RCC 7860 (cell line): ENCODE results near the gene RBM33.

ENCODE experiments used
- DNase-seq: peaks from one replicate; pipeline ENCODE4 v3.0.0-alpha.2; 2015; ENCODE audit warnings: low spot score
- FAIRE-seq: peaks from 2 replicates; lab custom pipeline; 2012; peaks lifted over from hg19 to GRCh38; lab: Jason Lieb, UNC

RBM33 gene

DNA sequence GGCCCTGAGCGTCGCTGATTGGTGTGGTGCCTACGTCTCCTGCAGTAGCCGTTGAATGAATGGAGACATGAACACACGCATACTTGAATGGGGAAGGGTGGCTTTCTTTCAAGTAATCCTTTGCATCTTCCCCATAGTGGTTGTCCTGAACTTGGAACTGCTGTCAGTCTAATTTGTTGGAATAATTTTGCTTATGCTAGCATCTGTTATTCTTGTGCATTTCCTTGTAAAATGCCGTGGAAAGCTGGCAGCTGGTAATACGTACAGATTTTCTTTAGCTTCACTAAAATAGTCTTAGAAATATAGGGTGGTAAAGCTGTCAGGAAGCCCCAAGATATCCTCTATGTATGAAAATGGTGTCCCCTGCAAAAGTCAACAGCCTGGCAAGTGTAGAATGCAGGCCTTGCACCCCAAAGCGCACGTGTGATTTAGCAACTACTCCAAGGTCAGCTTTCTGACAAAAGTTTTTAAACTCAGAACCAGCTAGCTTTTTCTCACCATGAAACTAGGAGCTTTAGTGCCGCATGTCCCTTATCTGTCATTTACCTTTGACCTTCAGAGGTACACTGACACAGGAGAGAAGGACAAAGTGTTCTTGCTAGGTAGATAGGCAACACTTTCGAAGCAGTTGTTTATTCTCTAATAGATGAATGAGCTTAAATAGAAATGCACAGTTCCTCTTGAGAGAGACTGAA, 70.8 kb downstream of the RBM33 start:
- DNase-seq (no peak), FAIRE-seq (no peak)

DNA sequence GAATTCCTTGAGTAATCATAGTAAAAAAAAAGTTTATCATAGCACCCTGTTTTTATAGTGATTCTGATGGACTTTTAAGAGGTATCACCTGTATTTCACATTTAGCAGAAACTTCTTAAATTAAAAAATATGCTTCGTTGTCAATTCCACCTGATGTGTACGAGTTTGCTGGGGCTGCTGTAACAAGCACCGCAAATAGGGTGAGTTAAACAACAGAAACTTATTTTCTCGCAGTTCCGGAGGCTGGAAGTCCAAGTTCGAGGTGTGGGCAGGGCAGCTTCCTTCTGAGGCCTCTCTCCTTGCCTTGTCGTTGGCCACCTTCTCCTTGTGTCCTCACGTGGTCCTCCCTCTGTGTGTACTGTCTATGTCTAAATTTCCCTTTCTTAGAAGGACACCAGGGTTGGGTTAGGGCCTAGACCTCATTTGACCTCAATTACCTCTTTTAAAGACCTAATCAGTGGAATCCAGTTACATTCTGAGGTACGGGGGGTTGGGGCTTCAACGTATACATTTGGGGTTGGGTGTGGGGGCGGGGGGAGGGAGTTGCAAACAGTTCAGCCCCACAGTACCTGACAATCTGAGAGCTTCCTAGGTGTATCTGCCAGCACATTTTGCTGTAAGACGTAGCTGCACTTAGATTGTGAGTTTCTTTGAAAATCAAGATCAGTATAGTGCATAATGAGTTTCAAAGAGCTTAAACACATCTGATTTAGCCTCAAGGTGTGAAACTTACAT, 72.7 kb downstream of the RBM33 start:
- DNase-seq, result no peak

DNA sequence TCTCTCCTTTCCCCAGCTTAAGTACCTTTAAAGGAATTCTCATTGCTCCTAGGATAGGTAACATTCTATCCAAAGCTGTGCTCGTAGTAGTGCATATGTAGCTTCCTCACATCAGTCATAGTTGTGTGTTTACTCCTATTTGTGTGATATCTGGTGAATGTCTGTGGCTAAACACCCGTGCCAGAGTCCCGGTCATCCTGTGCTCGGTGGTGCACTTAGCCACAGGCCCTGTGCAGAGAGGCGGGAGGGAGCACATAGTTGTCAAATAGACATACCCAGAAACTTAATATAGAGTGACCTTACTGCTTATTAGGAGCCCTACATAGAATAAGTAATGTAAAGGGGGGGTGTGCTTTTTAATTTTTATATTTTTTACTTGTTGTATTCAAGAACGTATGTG, 76.6 kb downstream of the RBM33 start:
- no peak for FAIRE-seq
- DNase-seq, result no peak

More for the DNA sequence above, 72.7 kb downstream of the RBM33 start:
- FAIRE-seq, result no peak

DNA sequence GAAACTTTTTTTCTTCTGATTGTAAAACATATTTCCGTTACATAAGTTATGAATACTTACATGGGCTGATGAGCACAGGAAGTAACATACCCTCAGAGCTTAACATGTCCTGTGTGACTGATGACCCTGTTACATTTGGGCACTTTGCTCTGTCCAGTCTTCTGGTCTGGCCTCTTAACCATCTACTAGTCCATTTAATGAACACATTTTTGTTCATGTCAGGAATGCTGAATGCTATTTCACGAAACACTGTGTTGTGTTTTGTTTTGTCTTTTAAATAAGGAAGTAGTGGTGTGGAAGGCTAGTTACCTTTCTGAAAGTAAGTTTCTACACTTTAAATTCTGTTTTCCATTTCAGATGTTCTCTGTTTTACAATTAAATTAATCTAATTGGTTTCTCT, 77.7 kb downstream of the RBM33 start:
- no peak for DNase-seq
- FAIRE-seq, result no peak

DNA sequence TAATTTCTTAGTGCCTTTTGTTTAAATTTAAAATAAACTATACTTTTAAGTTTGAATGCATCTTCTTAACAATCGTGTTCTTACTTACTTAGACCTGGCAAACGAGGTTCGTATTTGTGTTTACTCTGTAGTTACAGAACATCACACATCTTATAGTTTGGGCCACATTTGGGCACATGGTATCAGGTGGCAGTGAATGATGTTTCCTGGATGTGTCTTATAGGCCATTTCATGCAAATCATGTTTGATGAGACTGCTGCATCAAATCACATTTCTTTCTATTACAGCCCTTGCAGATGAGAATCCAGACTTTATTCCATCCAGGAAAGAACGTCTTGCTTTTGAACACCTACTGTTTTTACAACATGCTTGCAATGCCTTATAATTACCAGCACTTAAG, 78.5 kb downstream of the RBM33 start:
- DNase-seq, result no peak
- no peak for FAIRE-seq

DNA sequence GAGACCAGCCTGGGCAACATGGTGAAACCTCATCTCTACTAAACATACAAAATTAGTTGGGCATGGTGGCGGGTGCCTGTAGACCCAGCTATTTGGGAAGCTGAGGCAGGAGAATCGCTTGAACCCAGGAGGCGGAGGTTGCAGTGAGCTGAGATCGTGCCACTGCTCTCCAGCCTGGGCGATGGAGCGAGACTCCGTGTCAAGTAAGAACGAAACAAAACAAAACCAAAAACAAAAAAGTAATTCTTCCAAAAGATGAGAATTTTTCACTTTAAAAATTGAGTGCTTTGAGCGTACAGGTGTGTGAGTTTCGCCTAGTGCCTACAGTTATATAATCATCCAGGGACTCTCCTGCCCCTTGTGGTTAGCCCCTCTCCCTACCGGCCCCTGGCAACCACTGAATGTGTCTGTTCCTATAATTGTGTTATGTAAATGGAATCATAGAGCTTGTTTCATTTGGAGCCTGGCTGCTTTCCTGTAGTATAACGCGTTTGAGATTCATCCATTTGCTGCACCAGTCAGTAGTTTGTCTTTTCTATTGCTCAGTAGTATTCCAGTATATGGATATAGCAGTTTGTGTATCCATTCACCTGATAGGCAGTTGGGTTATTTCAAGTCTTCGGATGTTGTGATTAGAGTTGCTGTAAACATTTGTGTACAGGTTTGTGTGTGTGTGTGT, 80.0 kb downstream of the RBM33 start:
- FAIRE-seq, result no peak
- DNase-seq, result no peak

DNA sequence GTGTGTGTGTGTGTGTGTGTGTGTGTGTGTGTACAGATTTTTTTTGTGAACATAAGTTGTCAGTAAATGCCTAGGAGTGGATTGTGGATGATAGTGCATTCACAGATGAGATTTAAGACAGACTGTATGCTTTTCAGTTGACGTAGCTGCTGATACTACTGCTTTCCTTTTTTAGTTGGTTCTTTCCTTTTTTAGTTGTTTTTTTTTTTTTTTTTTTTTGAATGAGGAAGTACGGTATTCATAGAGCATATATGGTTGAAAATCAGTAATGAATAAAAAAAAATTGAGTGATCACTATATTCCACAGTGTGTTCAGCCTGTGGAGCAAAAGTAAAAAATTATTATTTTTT, 80.5 kb downstream of the RBM33 start:
- no peak for DNase-seq
- no peak for FAIRE-seq

DNA sequence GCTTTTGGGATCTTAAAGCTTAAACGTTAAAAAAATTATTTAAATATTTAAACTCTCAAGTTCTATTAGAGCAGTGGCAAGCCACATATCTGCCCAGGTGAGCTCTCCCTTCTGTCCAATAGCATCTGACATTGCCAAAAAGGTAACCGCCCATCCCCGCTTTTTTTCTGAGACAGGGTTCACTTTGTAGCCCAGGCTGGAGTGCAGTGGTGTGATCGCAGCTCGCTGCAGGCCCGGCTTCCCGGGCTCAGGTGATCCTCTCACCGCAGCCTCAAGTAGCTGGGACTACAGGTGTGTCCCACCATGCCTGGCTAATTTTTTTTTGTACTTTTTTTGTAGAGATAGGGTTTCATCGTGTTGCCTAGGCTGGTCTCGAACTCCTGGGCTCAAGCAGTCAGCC, 83.2 kb downstream of the RBM33 start:
- FAIRE-seq, result no peak

DNA sequence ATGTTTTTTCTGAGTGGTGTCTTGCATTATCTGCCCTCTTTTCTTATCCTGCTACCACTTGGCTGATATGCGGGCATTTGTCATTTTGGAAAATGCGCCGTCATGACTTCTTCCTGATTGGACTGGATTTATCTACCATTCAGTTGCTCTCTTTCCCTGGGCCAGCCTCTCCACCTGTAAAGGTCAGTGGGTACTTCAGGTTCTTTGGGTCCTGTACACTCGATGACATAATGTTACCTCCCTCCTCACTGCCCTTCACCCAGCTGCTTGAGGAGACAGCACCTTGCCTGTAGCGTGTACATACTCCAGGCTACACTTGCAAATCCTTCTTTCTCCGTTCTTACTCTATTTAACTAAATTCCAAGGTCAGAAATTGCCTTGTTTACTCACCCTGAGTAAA, 83.7 kb downstream of the RBM33 start:
- no peak for DNase-seq
- no peak for FAIRE-seq

More for the DNA sequence above, 83.2 kb downstream of the RBM33 start:
- no peak for DNase-seq

DNA sequence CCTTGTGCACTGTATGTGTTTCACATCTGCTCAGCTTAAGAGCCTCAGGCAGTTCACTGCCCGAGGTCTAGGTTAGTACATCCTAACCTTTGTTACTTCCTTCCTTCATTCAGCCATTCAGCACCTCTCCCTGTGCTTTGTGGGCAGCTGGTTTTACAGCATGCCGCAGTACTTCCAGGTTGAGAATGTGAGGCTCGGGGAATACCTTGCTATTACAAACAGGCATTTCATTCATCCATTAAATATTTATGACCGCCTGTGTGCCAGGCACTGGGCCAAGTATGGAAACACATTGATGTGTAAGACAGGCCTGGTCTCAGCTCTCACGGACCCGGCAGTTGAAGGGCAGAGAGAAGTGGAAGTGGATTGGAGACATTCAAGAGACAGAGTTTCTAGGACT, 85.4 kb downstream of the RBM33 start:
- FAIRE-seq, result no peak
- DNase-seq, result no peak

DNA sequence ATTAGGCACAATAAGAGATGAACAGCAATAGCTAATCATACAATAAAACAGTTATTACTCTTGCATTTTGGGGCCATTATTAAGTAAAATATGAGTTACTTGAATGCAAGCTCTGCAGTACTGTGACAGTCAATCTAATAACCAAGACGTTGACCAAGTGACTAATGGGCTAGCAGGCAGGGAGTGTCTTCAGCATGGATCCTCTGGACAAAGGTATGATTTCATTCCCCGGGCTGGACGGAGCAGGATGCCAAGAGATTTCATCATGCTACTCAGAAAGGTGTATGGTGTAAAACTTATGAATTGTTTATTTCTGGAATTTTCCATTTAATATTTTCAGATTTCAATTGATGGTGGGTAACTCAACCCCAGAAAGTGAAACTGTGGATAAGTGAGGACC, 86.9 kb downstream of the RBM33 start:
- DNase-seq, result peak; percentile 33
- FAIRE-seq, result no peak

DNA sequence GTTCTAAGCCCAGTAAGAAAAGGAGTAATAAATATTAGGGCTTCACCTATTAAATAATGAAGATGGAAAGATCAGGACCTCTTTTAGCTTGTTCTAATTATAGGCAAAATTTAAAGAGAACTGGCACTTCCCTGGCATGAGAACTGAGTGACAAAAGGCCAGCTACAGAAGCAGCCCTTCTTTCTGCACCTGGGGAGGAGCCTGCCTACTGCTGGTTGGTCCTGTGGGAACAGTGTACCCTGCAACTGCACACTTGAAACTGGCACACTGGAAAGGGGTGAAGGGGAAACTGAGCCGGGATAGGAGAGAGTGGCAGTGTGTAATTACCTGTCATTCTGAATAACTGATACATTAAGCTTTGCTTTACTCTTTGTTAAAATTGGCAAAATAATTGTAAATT, 87.4 kb downstream of the RBM33 start:
- no peak for FAIRE-seq

DNA sequence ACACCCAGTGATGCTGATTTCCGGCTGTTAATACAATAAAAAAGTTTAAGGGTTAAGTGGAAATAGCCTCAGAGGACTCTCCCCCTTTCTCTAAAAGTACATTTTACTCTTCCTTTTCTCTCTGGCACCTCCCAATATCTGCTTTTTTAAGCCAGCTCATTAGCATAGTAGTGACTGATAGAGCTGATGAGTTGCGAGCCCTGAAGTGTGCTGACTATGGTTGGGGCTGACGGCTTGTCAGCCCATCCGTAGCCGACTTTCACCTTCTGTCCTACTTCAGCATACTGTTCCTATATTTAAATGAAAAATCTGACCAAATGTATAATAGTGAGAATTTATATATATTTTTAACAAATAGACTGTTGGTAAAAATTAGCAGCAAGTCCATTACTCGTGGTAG, 87.8 kb downstream of the RBM33 start:
- DNase-seq (no peak), FAIRE-seq (no peak)

More for the DNA sequence above, 87.4 kb downstream of the RBM33 start:
- DNase-seq, result no peak

DNA sequence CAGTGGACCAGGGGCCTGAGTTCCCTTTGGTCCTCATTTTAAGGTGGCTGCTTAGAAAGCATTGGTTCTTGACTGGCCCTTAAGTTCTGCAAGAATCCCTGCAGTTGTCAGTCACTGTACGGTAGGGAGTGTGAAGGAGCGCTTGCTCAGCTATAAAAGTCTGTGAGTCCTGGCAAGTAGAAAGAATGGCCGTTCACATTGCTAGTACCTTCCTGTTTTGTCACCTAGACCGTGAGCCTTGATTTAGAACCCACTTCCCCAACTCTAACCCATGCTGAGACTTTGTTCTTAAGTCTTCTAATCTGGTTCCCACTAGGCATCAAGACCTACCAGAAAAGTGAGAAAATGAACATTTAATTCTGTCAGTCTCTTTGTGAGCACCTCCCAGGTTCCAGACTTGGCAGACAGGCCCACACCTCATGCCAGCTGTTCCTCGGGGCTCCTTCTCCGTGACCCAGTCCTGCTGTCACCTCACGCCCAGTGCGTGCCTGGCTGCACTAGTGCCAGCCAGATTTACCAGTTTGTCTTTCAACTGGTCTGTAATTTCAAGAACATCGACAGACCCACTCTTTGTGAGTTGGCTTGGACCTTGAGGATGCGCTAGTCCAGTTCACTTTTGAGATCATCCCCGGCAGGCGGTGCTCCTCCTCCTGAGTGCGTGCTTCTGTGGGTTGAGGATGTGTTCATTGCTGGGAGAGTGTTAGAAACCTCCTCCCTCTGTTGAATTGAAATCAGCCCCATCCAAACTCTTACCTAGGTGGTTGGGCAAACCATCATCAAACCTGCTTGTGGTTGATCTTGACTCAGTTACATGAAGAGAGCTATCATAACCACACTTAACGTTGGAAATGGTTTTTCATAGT, 89.4 kb downstream of the RBM33 start:
- FAIRE-seq (no peak), DNase-seq (no peak)

DNA sequence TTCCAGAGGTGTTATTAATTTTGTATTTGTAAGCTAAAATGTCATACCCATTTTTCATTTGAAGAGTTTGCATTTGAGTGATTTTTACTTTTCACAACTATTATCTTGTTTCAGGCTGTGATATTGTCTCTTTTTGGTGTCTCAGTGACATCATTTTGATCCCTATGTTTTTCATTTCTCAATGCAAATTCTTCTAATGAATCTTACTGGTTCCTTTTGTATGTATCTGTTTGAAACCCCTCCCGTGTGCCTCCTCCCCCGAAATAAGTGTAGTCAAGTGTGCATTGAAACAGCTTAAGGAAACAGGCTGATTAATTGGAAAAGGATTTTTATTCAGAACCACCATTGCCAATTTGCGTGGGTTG, 90.0 kb downstream of the RBM33 start:
- FAIRE-seq, result no peak
- DNase-seq, result no peak

DNA sequence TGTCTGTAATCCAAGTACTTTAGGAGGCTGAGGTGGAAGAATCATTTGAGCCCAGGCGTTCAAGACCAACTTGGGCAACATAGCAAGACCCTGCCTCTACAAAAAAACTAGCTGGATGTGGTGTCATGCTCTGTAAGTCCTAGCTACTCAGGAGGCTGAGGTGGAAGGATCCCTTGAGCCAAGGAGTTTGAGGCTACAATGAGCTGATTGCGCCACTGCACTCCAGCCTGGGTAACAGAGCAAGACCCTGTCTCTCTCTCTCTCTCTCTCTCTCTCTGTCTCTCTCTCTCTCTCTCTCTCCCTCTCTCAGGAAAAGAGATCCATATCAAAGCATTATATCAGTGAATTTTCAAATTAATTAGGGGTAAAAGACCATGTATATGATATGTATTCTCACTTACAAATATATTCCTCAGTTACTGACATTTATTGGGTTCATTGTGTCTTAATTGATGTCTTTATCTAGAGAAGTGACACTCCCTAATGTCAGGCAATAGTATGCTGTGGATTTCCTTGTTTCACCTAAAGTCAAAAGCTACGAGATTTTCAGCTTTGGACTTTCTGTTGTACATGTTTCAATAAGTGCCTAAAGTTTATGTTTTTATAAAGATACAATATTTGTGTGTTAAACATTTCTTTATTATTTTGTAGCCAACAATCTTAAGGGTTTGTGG, 91.1 kb downstream of the RBM33 start:
- FAIRE-seq, result no peak
- no peak for DNase-seq

DNA sequence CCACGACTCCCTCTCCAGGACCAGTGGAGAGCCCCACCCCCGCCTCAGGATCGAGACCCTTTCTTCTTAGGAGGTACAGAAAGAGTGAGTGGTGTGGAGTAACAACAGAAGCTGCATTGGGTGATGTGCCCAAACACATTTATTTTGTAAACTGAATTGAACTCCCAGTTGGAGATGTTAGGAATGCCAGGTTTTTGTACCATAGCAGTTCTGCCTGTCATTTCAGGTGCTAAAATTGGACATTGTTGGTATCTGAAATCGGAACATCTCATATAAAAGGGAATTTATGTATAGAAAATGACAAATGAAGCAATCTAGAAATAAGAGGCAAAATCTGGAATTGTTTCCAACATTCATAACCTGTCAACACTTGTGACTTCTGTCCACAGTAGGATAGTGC, 93.1 kb downstream of the RBM33 start:
- DNase-seq (no peak), FAIRE-seq (no peak)

DNA sequence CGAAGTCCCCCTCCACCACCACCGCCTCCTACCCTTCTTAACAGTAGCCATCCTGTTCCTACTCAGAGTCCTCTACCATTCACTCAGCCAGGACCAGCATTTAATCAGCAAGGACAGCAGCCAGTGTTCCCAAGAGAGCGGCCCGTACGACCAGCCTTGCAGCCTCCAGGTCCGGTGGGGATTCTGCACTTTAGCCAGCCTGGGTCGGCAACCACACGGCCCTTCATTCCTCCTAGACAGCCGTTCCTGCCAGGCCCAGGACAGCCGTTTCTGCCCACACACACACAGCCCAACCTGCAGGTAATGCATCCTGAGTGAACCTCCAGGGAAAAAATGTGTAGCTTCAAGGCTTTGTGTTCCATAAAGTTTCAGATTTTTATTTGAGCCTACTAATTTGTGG, 93.6 kb downstream of the RBM33 start:
- DNase-seq (no peak), FAIRE-seq (no peak)

DNA sequence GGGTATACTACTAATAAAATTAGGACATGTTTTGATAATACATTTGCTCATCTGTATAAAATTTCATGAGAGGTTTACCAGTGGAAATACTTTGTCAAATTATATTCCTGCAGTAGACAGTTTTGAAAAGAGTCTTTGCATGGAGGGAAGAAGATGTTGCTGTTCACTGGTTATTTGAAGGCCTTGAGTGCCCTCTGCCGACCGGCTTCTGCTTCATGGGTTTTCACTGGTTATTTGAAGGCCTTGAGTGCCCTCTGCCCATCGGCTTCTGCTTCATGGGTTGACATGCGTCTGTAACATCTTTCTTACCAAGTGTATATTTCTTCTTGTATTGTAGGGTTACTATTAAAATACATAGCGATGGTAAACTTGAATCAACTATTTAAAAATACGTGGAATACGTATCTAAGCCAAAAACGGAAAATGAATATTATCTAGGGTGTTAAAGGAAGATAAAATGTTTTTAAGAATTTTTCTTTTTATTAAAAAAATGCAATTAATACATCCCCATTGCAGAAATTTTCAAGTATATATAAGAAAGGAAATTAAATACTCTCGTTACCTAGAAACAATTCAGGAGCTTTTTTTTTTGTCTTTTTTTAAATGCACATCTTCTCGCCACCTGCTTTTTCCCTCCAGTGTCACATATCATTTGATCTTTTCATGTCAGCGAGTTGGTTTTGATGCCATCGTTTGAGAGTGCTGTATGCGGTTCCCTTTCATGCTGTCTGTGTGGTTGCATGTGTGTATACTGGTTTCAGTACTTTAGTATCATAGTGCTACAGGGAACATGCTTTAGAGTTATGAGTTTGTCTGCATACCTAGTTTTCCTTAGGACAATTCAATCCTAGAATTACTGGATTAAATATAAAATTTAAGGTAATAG, 94.4 kb downstream of the RBM33 start:
- DNase-seq, result peak; percentile 72
- peak; percentile 87 for FAIRE-seq
